Ovary (tissue), 3 donors: ENCODE results near the gene AUTS2.

Experiments used
- CTCF ChIP-seq, 3 donors: fragments of 450-650 bp in 2 of 3; fragments of 200-600 bp in 1 of 3; IDR thresholded peaks; one replicate each; pipeline versions ENCODE4 v1.5.1 to v1.8.0; 2016 to 2022; ENCODE audit warnings: antibody characterized with exemption in 3 of 3, mild to moderate bottlenecking in 1 of 3
- POLR2A ChIP-seq: fragments of 450-650 bp; IDR thresholded peaks from one replicate; pipeline ENCODE4 v1.6.1; 2017; ENCODE audit warnings: antibody characterized with exemption, mild to moderate bottlenecking, moderate library complexity
- donor health status: DM: no; HTN: no; CAD: no.

GRCh38 chr7:70774950-70775527, 1176.8 kb downstream of the AUTS2 start:
- no peak for TF ChIP-seq CTCF (IDR thresholded peaks at IDR 0.05)
- no peak for TF ChIP-seq POLR2A
